Measurements from ENCODE around the gene CCL4. TPM values are rescaled to one million over a fixed set of nuclear protein-coding genes. Genes with fewer than 3 reads are reported as not detected.
"Not testable (repeated sequence)": the region's sequence is repeated elsewhere in the genome, so short reads cannot be mapped to it uniquely, and the experiment has no call there.

The CCL4 gene
- total RNA-seq, 2 donors from 2014 or later = not detected

- H3K9ac ChIP-seq (ENCODE audit: extremely low read depth, low read length, poor library complexity, severe bottlenecking) = no peak overlapping the region
- H3K27ac ChIP-seq (ENCODE audit: low read depth, low read length) = no peak overlapping the region
- no peak overlapping the region for H3K4me3 ChIP-seq (ENCODE audit: low read length)
- DNase-seq = no peak
- no peak for TF ChIP-seq CTCF (conservative IDR thresholded peaks at IDR 0.05)
- WGBS, 2 experiments (ENCODE audit: insufficient coverage in 1 of 2, insufficient read length in 1 of 2) = 64 to 96% methylated on average over 3 of the region's 5 CpGs
- Mint-ChIP-seq H3K4me3 (no peak overlapping the region), H3K27ac (no peak overlapping the region), H3K36me3 (ENCODE audit: low read depth) (no peaks in the 10 kb centered on the region), H3K9me3 (peaks cover 4% of the 10 kb centered on the region), H3K4me1 (no peaks in the 10 kb centered on the region), H3K27me3 (ENCODE audit: insufficient read depth) (peaks cover 10% of the 10 kb centered on the region)
- no peaks in the 10 kb centered on the region for H3K27me3 ChIP-seq (ENCODE audit: control insufficient read depth, insufficient read depth, low read length, poor library complexity, severe bottlenecking)
- H3K4me1 ChIP-seq (ENCODE audit: control insufficient read depth, insufficient read depth, low read length) = no peaks in the 10 kb centered on the region
- no peaks in the 10 kb centered on the region for H3K9me3 ChIP-seq (ENCODE audit: control insufficient read depth, low read length)
- no peaks in the 10 kb centered on the region for H3K36me3 ChIP-seq (ENCODE audit: control insufficient read depth, insufficient read depth, low read length)
These were observed 14.1 kb downstream of the CCL4 start for GRCh38 chr17:36117505-36118382.

GRCh38 chr17:36118477-36119353, 15.1 kb downstream of the CCL4 start:
- Mint-ChIP-seq H3K36me3 (ENCODE audit: low read depth) (no peaks in the 10 kb centered on the region), H3K4me3 (no peak overlapping the region), H3K27me3 (ENCODE audit: insufficient read depth) (peaks cover 10% of the 10 kb centered on the region), H3K27ac (no peak overlapping the region), H3K9me3 (peaks cover 4% of the 10 kb centered on the region), H3K4me1 (no peaks in the 10 kb centered on the region)
- no peaks in the 10 kb centered on the region for H3K9me3 ChIP-seq (ENCODE audit: control insufficient read depth, low read length)
- no peak overlapping the region for H3K27ac ChIP-seq (ENCODE audit: low read depth, low read length)
- 91 to 96% methylated on average over 11 of the region's 12 CpGs for WGBS, 2 experiments (ENCODE audit: insufficient coverage in 1 of 2, insufficient read length in 1 of 2)
- H3K4me1 ChIP-seq (ENCODE audit: control insufficient read depth, insufficient read depth, low read length) = no peaks in the 10 kb centered on the region
- no peaks in the 10 kb centered on the region for H3K36me3 ChIP-seq (ENCODE audit: control insufficient read depth, insufficient read depth, low read length)
- H3K9ac ChIP-seq (ENCODE audit: extremely low read depth, low read length, poor library complexity, severe bottlenecking) = no peak overlapping the region
- TF ChIP-seq CTCF (conservative IDR thresholded peaks at IDR 0.05) = peak; percentile 12
- no peak for DNase-seq
- no peak overlapping the region for H3K4me3 ChIP-seq (ENCODE audit: low read length)
- H3K27me3 ChIP-seq (ENCODE audit: control insufficient read depth, insufficient read depth, low read length, poor library complexity, severe bottlenecking) = no peaks in the 10 kb centered on the region

GRCh38 chr17:36120221-36120620, 16.6 kb downstream of the CCL4 start:
- Histone ChIP-seq H3K4me3 (ENCODE audit: low read length) (no peak overlapping the region), H3K27me3 (ENCODE audit: control insufficient read depth, insufficient read depth, low read length, poor library complexity, severe bottlenecking) (no peaks in the 10 kb centered on the region), H3K9me3 (ENCODE audit: control insufficient read depth, low read length) (peaks cover 14% of the 10 kb centered on the region), H3K9ac (ENCODE audit: extremely low read depth, low read length, poor library complexity, severe bottlenecking) (no peak overlapping the region), H3K27ac (ENCODE audit: low read depth, low read length) (no peak overlapping the region), H3K36me3 (ENCODE audit: control insufficient read depth, insufficient read depth, low read length) (no peaks in the 10 kb centered on the region), H3K4me1 (ENCODE audit: control insufficient read depth, insufficient read depth, low read length) (no peaks in the 10 kb centered on the region)
- TF ChIP-seq CTCF (conservative IDR thresholded peaks at IDR 0.05) = no peak
- Mint-ChIP-seq H3K4me3 (no peak overlapping the region), H3K27me3 (ENCODE audit: insufficient read depth) (peaks cover 6% of the 10 kb centered on the region), H3K4me1 (no peaks in the 10 kb centered on the region), H3K27ac (no peak overlapping the region), H3K36me3 (ENCODE audit: low read depth) (no peaks in the 10 kb centered on the region), H3K9me3 (peaks cover 5% of the 10 kb centered on the region)
- WGBS, 2 experiments (ENCODE audit: insufficient coverage in 1 of 2, insufficient read length in 1 of 2) = 92 to 100% methylated on average over 1 to 2 of the region's 3 CpGs
- no peak for DNase-seq

- not testable (repeated sequence) for H3K4me3 Mint-ChIP-seq; DNase-seq; H3K4me1 Mint-ChIP-seq; H3K27ac Mint-ChIP-seq; H3K27me3 Mint-ChIP-seq (ENCODE audit: insufficient read depth); H3K36me3 ChIP-seq (ENCODE audit: control insufficient read depth, insufficient read depth, low read length); H3K9ac ChIP-seq (ENCODE audit: extremely low read depth, low read length, poor library complexity, severe bottlenecking); H3K36me3 Mint-ChIP-seq (ENCODE audit: low read depth); H3K4me1 ChIP-seq (ENCODE audit: control insufficient read depth, insufficient read depth, low read length); H3K27ac ChIP-seq (ENCODE audit: low read depth, low read length); H3K4me3 ChIP-seq (ENCODE audit: low read length); H3K27me3 ChIP-seq (ENCODE audit: control insufficient read depth, insufficient read depth, low read length, poor library complexity, severe bottlenecking)
- peaks cover 14% of the 10 kb centered on the region for H3K9me3 Mint-ChIP-seq
- WGBS, 2 experiments (ENCODE audit: insufficient coverage in 1 of 2, insufficient read length in 1 of 2) = 81 to 83% methylated on average over 3 to 6 of the region's 6 CpGs
- peaks cover 22% of the 10 kb centered on the region for H3K9me3 ChIP-seq (ENCODE audit: control insufficient read depth, low read length)
These were observed 17.5 kb downstream of the CCL4 start for GRCh38 chr17:36121099-36121498.
